Measurements from ENCODE around the gene DIAPH3.

The DIAPH3 gene

GRCh38 chr13:59898066-59898465 is 265.7 kb downstream of the DIAPH3 start:
- TF ChIP-seq CTCF (conservative IDR thresholded peaks at IDR 0.05; ENCODE audit: control insufficient read depth, insufficient read depth, low read depth, low read length), result no peak
- DNase-seq (ENCODE audit: low read depth), result no peak
- H3K4me3 ChIP-seq (ENCODE audit: control insufficient read depth, low read depth, low read length), result no peak overlapping the region

GRCh38 chr13:59893266-59893665 is 270.5 kb downstream of the DIAPH3 start:
- no peak for DNase-seq (ENCODE audit: low read depth)
- H3K4me3 ChIP-seq (ENCODE audit: control insufficient read depth, low read depth, low read length), result no peak overlapping the region
- no peak for TF ChIP-seq CTCF (conservative IDR thresholded peaks at IDR 0.05; ENCODE audit: control insufficient read depth, insufficient read depth, low read depth, low read length)

GRCh38 chr13:59891053-59891452 is 272.7 kb downstream of the DIAPH3 start:
- no peak for DNase-seq (ENCODE audit: low read depth)
- no peak for TF ChIP-seq CTCF (conservative IDR thresholded peaks at IDR 0.05; ENCODE audit: control insufficient read depth, insufficient read depth, low read depth, low read length)
- H3K4me3 ChIP-seq (ENCODE audit: control insufficient read depth, low read depth, low read length), result no peak overlapping the region

GRCh38 chr13:59890054-59890453 is 273.7 kb downstream of the DIAPH3 start:
- H3K4me3 ChIP-seq (ENCODE audit: control insufficient read depth, low read depth, low read length), result no peak overlapping the region
- TF ChIP-seq CTCF (conservative IDR thresholded peaks at IDR 0.05; ENCODE audit: control insufficient read depth, insufficient read depth, low read depth, low read length), result no peak
- peak; percentile 11 for DNase-seq (ENCODE audit: low read depth)

GRCh38 chr13:59888408-59888807 is 275.3 kb downstream of the DIAPH3 start:
- TF ChIP-seq CTCF (conservative IDR thresholded peaks at IDR 0.05; ENCODE audit: control insufficient read depth, insufficient read depth, low read depth, low read length), result no peak
- H3K4me3 ChIP-seq (ENCODE audit: control insufficient read depth, low read depth, low read length), result no peak overlapping the region
- DNase-seq (ENCODE audit: low read depth), result no peak

GRCh38 chr13:59885076-59885475 is 278.7 kb downstream of the DIAPH3 start:
- no peak for DNase-seq (ENCODE audit: low read depth)
- TF ChIP-seq CTCF (conservative IDR thresholded peaks at IDR 0.05; ENCODE audit: control insufficient read depth, insufficient read depth, low read depth, low read length), result no peak
- no peak overlapping the region for H3K4me3 ChIP-seq (ENCODE audit: control insufficient read depth, low read depth, low read length)

GRCh38 chr13:59883885-59884284 is 279.8 kb downstream of the DIAPH3 start:
- no peak for TF ChIP-seq CTCF (conservative IDR thresholded peaks at IDR 0.05; ENCODE audit: control insufficient read depth, insufficient read depth, low read depth, low read length)
- DNase-seq (ENCODE audit: low read depth), result no peak
- H3K4me3 ChIP-seq (ENCODE audit: control insufficient read depth, low read depth, low read length), result no peak overlapping the region
